HFFc6 (cell line): ENCODE data around the gene SRP72. TPM values are rescaled to one million over a fixed set of nuclear protein-coding genes. Genes with fewer than 3 reads are reported as not detected.
"Not testable (repeated sequence)": the region's sequence is repeated elsewhere in the genome, so short reads cannot be mapped to it uniquely, and the experiment has no call there.

Experiments
- DNase-seq: peaks from one replicate; pipeline ENCODE4 v3.0.0-alpha.2; 2018
- H3K27ac Mint-ChIP-seq: 2 replicates; pipeline ENCODE4 v1.8.0; 2020; ENCODE audit warnings: mild to moderate bottlenecking, mixed read lengths
- H3K27me3 Mint-ChIP-seq: 2 replicates; pipeline ENCODE4 v1.8.0; 2021; ENCODE audit warnings: mild to moderate bottlenecking, moderate library complexity, mixed read lengths; ENCODE audit not compliant: insufficient read depth
- H3K36me3 Mint-ChIP-seq: 2 replicates; pipeline ENCODE4 v1.8.0; 2021; ENCODE audit warnings: low read depth, mixed read lengths
- H3K4me1 Mint-ChIP-seq: 2 replicates; pipeline ENCODE4 v1.8.0; 2020; ENCODE audit warnings: low read depth, mixed read lengths
- H3K4me3 Mint-ChIP-seq: 2 replicates; pipeline ENCODE4 v1.8.0; 2020; ENCODE audit warnings: mild to moderate bottlenecking, moderate library complexity, mixed read lengths
- H3K9me3 Mint-ChIP-seq: 2 replicates; pipeline ENCODE4 v1.8.0; 2020; ENCODE audit warnings: mild to moderate bottlenecking, mixed read lengths
- CTCF ChIP-seq: fragments of 200-600 bp; sonication (generic); IDR thresholded peaks from 2 replicates; pipeline ENCODE4 v1.5.0; 2021; ENCODE audit warnings: antibody characterized with exemption, mild to moderate bottlenecking
- total RNA-seq, 6 experiments: library from RNA; stranded (reverse); fragmentation: NEBNext Ultra II Directional; extraction: Animal tissue kit (Norgen Biotek cat#: 25700); gene quantifications; 2 replicates in 1 of 6; 3 replicates in 5 of 6; pipeline ENCODE4 v1.2.3, GENCODE V29; 2021

SRP72 gene
- total RNA-seq, 6 experiments from 2014 or later, result 152 to 180 (median 166) TPM

GRCh38 chr4:56464581-56464980 is 2.8 kb upstream of the SRP72 start:
- peak overlapping the region; percentile 100 for H3K4me3 Mint-ChIP-seq
- peaks cover 8% of the 10 kb centered on the region for H3K27me3 Mint-ChIP-seq
- DNase-seq, result no peak
- peak overlapping the region; percentile 100 for H3K27ac Mint-ChIP-seq
- peaks cover 5% of the 10 kb centered on the region for H3K9me3 Mint-ChIP-seq
- TF ChIP-seq CTCF, result no peak
- H3K4me1 Mint-ChIP-seq, result peaks cover 33% of the 10 kb centered on the region
- H3K36me3 Mint-ChIP-seq, result peaks cover 50% of the 10 kb centered on the region

- Mint-ChIP-seq H3K4me3 (peak overlapping the region; percentile 100), H3K36me3 (peaks cover 46% of the 10 kb centered on the region), H3K27ac (peak overlapping the region; percentile 100), H3K27me3 (peaks cover 8% of the 10 kb centered on the region), H3K9me3 (peaks cover 5% of the 10 kb centered on the region), H3K4me1 (peaks cover 37% of the 10 kb centered on the region)
- DNase-seq, result no peak
- no peak for TF ChIP-seq CTCF
Measured at GRCh38 chr4:56465599-56466295, 1.7 kb upstream of the SRP72 start.

- Mint-ChIP-seq H3K36me3 (peaks cover 47% of the 10 kb centered on the region), H3K4me3 (peak overlapping the region; percentile 100), H3K4me1 (peaks cover 37% of the 10 kb centered on the region), H3K27ac (peak overlapping the region; percentile 100)
- not testable (repeated sequence) for H3K9me3 Mint-ChIP-seq, H3K27me3 Mint-ChIP-seq
- peak; percentile 82 for DNase-seq
Measured at GRCh38 chr4:56466296-56466761, 1.1 kb upstream of the SRP72 start.

- H3K4me3 Mint-ChIP-seq, result peak overlapping the region; percentile 100
- peaks cover 37% of the 10 kb centered on the region for H3K4me1 Mint-ChIP-seq
- no peak for TF ChIP-seq CTCF
- H3K27me3 Mint-ChIP-seq, result peaks cover 8% of the 10 kb centered on the region
- peaks cover 5% of the 10 kb centered on the region for H3K9me3 Mint-ChIP-seq
- no peak for DNase-seq
- H3K36me3 Mint-ChIP-seq, result peaks cover 50% of the 10 kb centered on the region
- H3K27ac Mint-ChIP-seq, result peak overlapping the region; percentile 100
Measured at GRCh38 chr4:56466910-56467283, 520 bp upstream of the SRP72 start.

- Mint-ChIP-seq H3K36me3 (peaks cover 45% of the 10 kb centered on the region), H3K4me1 (peaks cover 37% of the 10 kb centered on the region), H3K27ac (peak overlapping the region; percentile 100), H3K9me3 (peaks cover 5% of the 10 kb centered on the region), H3K4me3 (peak overlapping the region; percentile 100), H3K27me3 (peaks cover 8% of the 10 kb centered on the region)
- no peak for DNase-seq
- no peak for TF ChIP-seq CTCF
Measured at GRCh38 chr4:56468097-56468422, 643 bp downstream of the SRP72 start.

- peaks cover 44% of the 10 kb centered on the region for H3K36me3 Mint-ChIP-seq
- peaks cover 8% of the 10 kb centered on the region for H3K27me3 Mint-ChIP-seq
- peak overlapping the region; percentile 100 for H3K4me3 Mint-ChIP-seq
- peaks cover 5% of the 10 kb centered on the region for H3K9me3 Mint-ChIP-seq
- H3K4me1 Mint-ChIP-seq, result peaks cover 31% of the 10 kb centered on the region
- peak overlapping the region; percentile 13; the same call in 1 of the 2 replicates for H3K27ac Mint-ChIP-seq
- TF ChIP-seq CTCF, result no peak
- no peak for DNase-seq
Measured at GRCh38 chr4:56469489-56470210, 2.2 kb downstream of the SRP72 start.
